Adrenal gland (tissue), 12 donors: ENCODE results near the gene ZNF774. TPM values are rescaled to one million over a fixed set of nuclear protein-coding genes. Genes with fewer than 3 reads are reported as not detected.
A peak's percentile ranks its signal among the peaks of the same experiment; 100 is the strongest.
"Not testable (repeated sequence)": the region's sequence is repeated elsewhere in the genome, so short reads cannot be mapped to it uniquely, and the experiment has no call there.

Experiments
- DNase-seq, 7 donors: peaks; one replicate each; pipeline ENCODE4 v3.0.0-alpha.2; 2019 to 2020
- H3K27ac ChIP-seq, 5 donors: fragments of 200-600 bp; sonication (generic) in 4 of 5; 1 replicate in 3 of 5; 2 replicates in 2 of 5; pipeline versions ENCODE4 v1.5.1 to v1.8.0; 2016 to 2020; ENCODE audit warnings: mild to moderate bottlenecking in 1 of 5
- H3K27me3 ChIP-seq: fragments of 200-600 bp; 2 replicates; pipeline ENCODE4 v1.8.0; 2021
- H3K36me3 ChIP-seq, 2 donors: fragments of 200-600 bp; replicated peaks in 1 of 2; 1 replicate in 1 of 2; 2 replicates in 1 of 2; pipeline versions ENCODE4 v1.5.1 to v1.8.0; 2018 to 2022
- H3K4me1 ChIP-seq, 2 donors: fragments of 200-600 bp; replicated peaks in 1 of 2; 1 replicate in 1 of 2; 2 replicates in 1 of 2; pipeline versions ENCODE4 v1.5.1 to v1.8.0; 2018 to 2021
- H3K4me3 ChIP-seq, 4 donors: fragments of 200-600 bp; sonication (generic) in 3 of 4; one replicate each; pipeline ENCODE4 v1.5.1; 2016 to 2018
- H3K9me3 ChIP-seq, 3 donors: fragments of 200-600 bp; sonication (generic) in 1 of 3; replicated peaks in 1 of 3; 1 replicate in 2 of 3; 2 replicates in 1 of 3; pipeline versions ENCODE4 v1.5.1 to v1.8.0; 2016 to 2021
- POLR2A ChIP-seq, 2 donors: fragments of 450-650 bp; IDR thresholded peaks; one replicate each; pipeline ENCODE4 v1.6.1; 2017; ENCODE audit warnings: antibody characterized with exemption in 2 of 2, mild to moderate bottlenecking in 2 of 2, moderate library complexity in 1 of 2
- WGBS, 4 donors: extraction: QIAGEN DNeasy Blood & Tissue Kit in 2 of 4; methylation state at CpG; one replicate each; pipeline versions ENCODE4 v1.1.5 to v1.1.7; 2013 to 2017; 5-methylcytosine and 5-hydroxymethylcytosine counted together
- intact Hi-C, 2 donors: fragments of 100-400 bp; cut with DNase I; formaldehyde crosslinking; loops; one replicate each; pipeline versions ENCODE4 v1.14.1 to v1.15.0; 2022 to 2023
- polyA plus RNA-seq, 3 donors: library from polyadenylated mRNA; stranded (reverse); fragments of 200-250 nt in 2 of 3; fragments of 350-450 nt in 1 of 3; fragmentation: Illumina TruSeq in 1 of 3; extraction: RNeasy Lipid Tissue Mini Kit (QIAGEN cat#74804) in 1 of 3; gene quantifications; one replicate each; pipeline ENCODE4 v1.2.3, GENCODE V29; 2013 to 2014
- total RNA-seq, 9 donors: library from RNA; depleted of rRNA in 4 of 9; stranded (reverse); fragments of >200 nt in 4 of 9; fragments of 120-200 nt in 1 of 9; fragmentation: NEBNext Ultra II Directional in 1 of 9; extraction: Animal tissue kit (Norgen Biotek cat#: 25700) in 1 of 9; gene quantifications; one replicate each; pipeline versions ENCODE4 v1.1.0 to v1.2.4, GENCODE V29; 2013 to 2023
- TF ChIP-seq, protein P1 (sequence below), 6 experiments: fragments of 450-650 bp in 4 of 6; fragments of 200-600 bp in 2 of 6; sonication (generic) in 1 of 6; IDR thresholded peaks; 1 replicate in 5 of 6; 2 replicates in 1 of 6; pipeline versions ENCODE4 v1.5.1 to v1.8.0; 2016 to 2021; ENCODE audit warnings: antibody characterized with exemption in 6 of 6, mild to moderate bottlenecking in 2 of 6, moderate library complexity in 1 of 6
- donor health status: healthy with polysubstance abuse.
- donor health status: Bipolar disorder and iron deficiency.
- donor health status: DM: yes; HTN: yes; CAD: no.
- donor health status: DM: no; HTN: no; CAD: no.
- donor health status: DM: no; HTN: no; CAD: no.
- donor health status: DM: yes; HTN: yes; CAD: no.

The ZNF774 gene
- total and polyA plus RNA-seq, 12 donors = 1.0 to 21.4 (median 6.0) TPM

- DNase-seq = no peak
- H3K4me3 ChIP-seq = no peak overlapping the region
- TF ChIP-seq, protein P1, sequence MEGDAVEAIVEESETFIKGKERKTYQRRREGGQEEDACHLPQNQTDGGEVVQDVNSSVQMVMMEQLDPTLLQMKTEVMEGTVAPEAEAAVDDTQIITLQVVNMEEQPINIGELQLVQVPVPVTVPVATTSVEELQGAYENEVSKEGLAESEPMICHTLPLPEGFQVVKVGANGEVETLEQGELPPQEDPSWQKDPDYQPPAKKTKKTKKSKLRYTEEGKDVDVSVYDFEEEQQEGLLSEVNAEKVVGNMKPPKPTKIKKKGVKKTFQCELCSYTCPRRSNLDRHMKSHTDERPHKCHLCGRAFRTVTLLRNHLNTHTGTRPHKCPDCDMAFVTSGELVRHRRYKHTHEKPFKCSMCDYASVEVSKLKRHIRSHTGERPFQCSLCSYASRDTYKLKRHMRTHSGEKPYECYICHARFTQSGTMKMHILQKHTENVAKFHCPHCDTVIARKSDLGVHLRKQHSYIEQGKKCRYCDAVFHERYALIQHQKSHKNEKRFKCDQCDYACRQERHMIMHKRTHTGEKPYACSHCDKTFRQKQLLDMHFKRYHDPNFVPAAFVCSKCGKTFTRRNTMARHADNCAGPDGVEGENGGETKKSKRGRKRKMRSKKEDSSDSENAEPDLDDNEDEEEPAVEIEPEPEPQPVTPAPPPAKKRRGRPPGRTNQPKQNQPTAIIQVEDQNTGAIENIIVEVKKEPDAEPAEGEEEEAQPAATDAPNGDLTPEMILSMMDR (IDR thresholded peaks at IDR 0.05) = no peak
- no peak for TF ChIP-seq POLR2A (IDR thresholded peaks at IDR 0.05)
- H3K36me3 ChIP-seq = no peaks in the 10 kb centered on the region
- H3K4me1 ChIP-seq = peaks cover 6 to 18% of the 10 kb centered on the region in 2 donors
- WGBS, 4 donors = 71 to 87% (median 83%) methylated on average over 1 of the region's 1 CpG
- H3K27me3 ChIP-seq = no peaks in the 10 kb centered on the region
- intact Hi-C loops = no loop called here
- H3K9me3 ChIP-seq = no peaks in the 10 kb centered on the region
- no peak overlapping the region for H3K27ac ChIP-seq
These were observed 7.4 kb upstream of the ZNF774 start for GRCh38 chr15:90344662-90345061.

- intact Hi-C loops = no loop called here
These were observed 6.2 kb upstream of the ZNF774 start for GRCh38 chr15:90345857-90346256.

DNA sequence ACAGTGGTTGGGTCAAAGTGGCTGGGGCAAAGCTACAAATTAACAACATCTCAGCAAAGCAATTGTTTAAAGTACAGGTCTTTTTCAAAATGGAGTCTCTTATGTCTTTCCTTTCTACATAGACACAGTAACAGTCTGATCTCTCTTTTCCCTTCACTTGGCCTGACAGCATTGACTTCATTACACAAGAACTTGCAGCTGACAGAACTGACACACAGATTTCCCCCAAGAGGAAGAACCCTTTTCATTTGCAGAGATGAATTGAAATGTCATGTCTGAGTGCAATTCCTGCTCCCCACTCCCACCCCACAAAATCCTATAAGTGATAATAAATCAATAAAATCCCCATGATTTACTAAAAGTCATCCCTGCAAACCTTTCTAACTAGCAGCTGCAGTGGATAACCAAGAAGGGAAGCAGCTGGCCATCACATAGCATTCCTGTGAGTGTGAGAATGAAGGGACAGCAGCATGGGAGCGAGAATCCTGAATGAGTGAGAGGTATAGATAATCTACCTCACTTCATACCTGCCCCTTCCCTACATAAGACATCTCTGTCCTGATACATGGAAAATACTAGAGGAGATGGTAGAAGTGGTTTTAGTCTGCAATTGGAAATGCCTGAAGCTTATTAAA lies 4.5 kb upstream of the ZNF774 start:
- WGBS, 4 donors = 83 to 100% (median 97%) methylated on average over 1 of the region's 1 CpG
- DNase-seq, H3K27ac ChIP-seq: not testable (repeated sequence)

More at GRCh38 chr15:90345857-90346256, 6.2 kb upstream of the ZNF774 start:
- no peak for TF ChIP-seq POLR2A (IDR thresholded peaks at IDR 0.05)
- Histone ChIP-seq H3K4me3 (no peak overlapping the region), H3K36me3 (no peaks in the 10 kb centered on the region), H3K9me3 (no peaks in the 10 kb centered on the region), H3K27ac (peak overlapping the region in 2 of 5 donors; percentile 45 to 71), H3K4me1 (peaks cover 6 to 18% of the 10 kb centered on the region in 2 donors), H3K27me3 (no peaks in the 10 kb centered on the region)
- DNase-seq = peak in 6 of 7 donors; percentile 35 to 60 (median 50)
- 13 to 28% (median 26%) methylated on average over 2 of the region's 2 CpGs for WGBS, 4 donors

DNA sequence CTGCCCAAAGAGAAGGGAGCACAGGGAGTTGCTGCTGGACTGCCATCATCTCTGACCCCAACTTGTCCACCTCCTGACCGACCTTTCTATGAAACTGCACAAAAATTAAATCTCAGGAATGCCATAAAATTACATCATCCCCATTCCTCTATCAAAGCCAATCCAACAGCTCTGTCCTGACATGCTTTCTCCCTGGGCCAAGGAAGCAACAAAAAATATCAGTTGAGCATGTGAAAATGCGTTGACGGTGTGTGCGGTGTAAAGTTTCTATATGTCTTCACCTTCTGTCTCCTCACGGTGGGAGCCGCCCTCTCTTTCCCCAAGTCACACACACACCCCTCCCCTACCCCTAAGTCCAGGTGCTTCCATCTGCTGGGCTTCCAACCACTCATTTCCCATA lies 3.6 kb upstream of the ZNF774 start:
- H3K4me1 ChIP-seq = peaks cover 9 to 11% of the 10 kb centered on the region in 2 donors
- intact Hi-C loops = no loop called here
- TF ChIP-seq, protein P1 (IDR thresholded peaks at IDR 0.05) = no peak
- no peak for TF ChIP-seq POLR2A (IDR thresholded peaks at IDR 0.05)
- no peaks in the 10 kb centered on the region for H3K36me3 ChIP-seq
- H3K4me3 ChIP-seq = no peak overlapping the region
- DNase-seq = no peak
- no peaks in the 10 kb centered on the region for H3K9me3 ChIP-seq
- no peak overlapping the region for H3K27ac ChIP-seq
- no peaks in the 10 kb centered on the region for H3K27me3 ChIP-seq
- WGBS, 4 donors = 91 to 97% (median 95%) methylated on average over 6 of the region's 6 CpGs

More for the DNA sequence above, 4.5 kb upstream of the ZNF774 start:
- peaks cover 8 to 17% of the 10 kb centered on the region in 2 donors for H3K4me1 ChIP-seq
- intact Hi-C loops, H3K36me3 ChIP-seq, H3K4me3 ChIP-seq, H3K9me3 ChIP-seq, H3K27me3 ChIP-seq: not testable (repeated sequence)

DNA sequence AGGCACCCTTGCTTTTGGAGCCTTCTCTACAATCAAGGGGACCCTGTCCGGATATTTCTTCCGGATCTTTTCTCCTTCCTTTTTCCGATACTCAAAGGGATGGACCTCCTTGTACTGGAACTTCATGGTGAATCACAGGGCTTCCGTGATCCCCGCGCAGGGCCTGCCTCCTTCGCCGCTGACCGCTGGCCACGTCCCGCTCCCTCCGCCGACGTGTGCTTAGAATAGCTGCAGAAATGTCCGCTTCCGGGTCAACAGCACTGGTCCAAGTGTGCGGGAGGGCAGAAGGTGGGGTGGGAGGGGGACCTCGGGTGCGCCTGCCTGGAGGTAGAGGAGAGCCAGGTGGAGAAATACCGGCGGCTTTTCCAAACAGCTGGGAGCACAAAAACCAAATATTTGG lies 3.0 kb upstream of the ZNF774 start:
- Histone ChIP-seq H3K36me3 (no peaks in the 10 kb centered on the region), H3K27ac (no peak overlapping the region)

More for the DNA sequence above, 3.0 kb upstream of the ZNF774 start:
- Histone ChIP-seq H3K27me3 (no peaks in the 10 kb centered on the region), H3K4me1 (peaks cover 7 to 9% of the 10 kb centered on the region in 2 donors), H3K4me3 (no peak overlapping the region), H3K9me3 (no peaks in the 10 kb centered on the region)
- TF ChIP-seq, protein P1 (IDR thresholded peaks at IDR 0.05) = no peak
- no peak for TF ChIP-seq POLR2A (IDR thresholded peaks at IDR 0.05)
- no peak for DNase-seq
- intact Hi-C loops = no loop called here
- WGBS, 4 donors = 94 to 99% (median 96%) methylated on average over 21 of the region's 21 CpGs
